DMS79 (cell line): Measurements from ENCODE around the gene LRRC27.
"Not testable (repeated sequence)": the region's sequence is repeated elsewhere in the genome, so short reads cannot be mapped to it uniquely, and the experiment has no call there.

Experiments
- DNase-seq: peaks from one replicate; lab custom pipeline; 2025; lab: John Stamatoyannopoulos, UW

The LRRC27 gene

GRCh38 chr10:132374612-132375011, 42.6 kb downstream of the LRRC27 start:
- DNase-seq: no peak

- DNase-seq: no peak
Observed at GRCh38 chr10:132375116-132375794, 43.3 kb downstream of the LRRC27 start.

GRCh38 chr10:132375795-132376297, 43.9 kb downstream of the LRRC27 start:
- DNase-seq: no peak

- no peak for DNase-seq
Observed at GRCh38 chr10:132376394-132376851, 44.4 kb downstream of the LRRC27 start.

GRCh38 chr10:132377326-132377725, 45.3 kb downstream of the LRRC27 start:
- DNase-seq: no peak

GRCh38 chr10:132379026-132379425, 47.0 kb downstream of the LRRC27 start:
- DNase-seq: not testable (repeated sequence)

- not testable (repeated sequence) for DNase-seq
Observed at GRCh38 chr10:132380986-132381385, 49.0 kb downstream of the LRRC27 start.

GRCh38 chr10:132381741-132382140, 49.7 kb downstream of the LRRC27 start:
- no peak for DNase-seq

- no peak for DNase-seq
Observed at GRCh38 chr10:132382231-132382922, 50.4 kb downstream of the LRRC27 start.

GRCh38 chr10:132383101-132383500, 51.1 kb downstream of the LRRC27 start:
- DNase-seq: no peak

- no peak for DNase-seq
Observed at GRCh38 chr10:132383751-132384196, 51.8 kb downstream of the LRRC27 start.

GRCh38 chr10:132384618-132385388, 52.8 kb downstream of the LRRC27 start:
- DNase-seq: no peak

- DNase-seq: no peak
Observed at GRCh38 chr10:132385389-132385667, 53.3 kb downstream of the LRRC27 start.

GRCh38 chr10:132385721-132386418, 53.9 kb downstream of the LRRC27 start:
- no peak for DNase-seq

- no peak for DNase-seq
Observed at GRCh38 chr10:132386419-132386831, 54.4 kb downstream of the LRRC27 start.

GRCh38 chr10:132386896-132387295, 54.9 kb downstream of the LRRC27 start:
- not testable (repeated sequence) for DNase-seq

- no peak for DNase-seq
Observed at GRCh38 chr10:132387764-132388210, 55.8 kb downstream of the LRRC27 start.

- DNase-seq: no peak
Observed at GRCh38 chr10:132388891-132389432, 57.0 kb downstream of the LRRC27 start.

GRCh38 chr10:132389433-132390169, 57.6 kb downstream of the LRRC27 start:
- DNase-seq: no peak

GRCh38 chr10:132390170-132390920, 58.4 kb downstream of the LRRC27 start:
- no peak for DNase-seq
